RWPE1 (cell line): ENCODE results near the gene SLC16A7.

Source experiments
- CTCF ChIA-PET: fragments of 350-600 bp; sonication (Branson Sonifier 250); formaldehyde crosslinking; extraction: SDS; loops from one replicate; lab custom pipeline; 2021; lab: Yijun Ruan, JAX
- POLR2A ChIA-PET: fragments of 400-600 bp; formaldehyde crosslinking; extraction: SDS; loops from one replicate; lab custom pipeline; 2020; ENCODE audit warnings: antibody characterized with exemption; ENCODE audit not compliant: low non-redundant PET; lab: Yijun Ruan, JAX
- DNase-seq: peaks from one replicate; pipeline ENCODE4 v3.0.0; 2012; ENCODE audit warnings: low spot score
- H3K27ac ChIP-seq: fragments of 450-650 bp; 2 replicates; pipeline ENCODE4 v1.5.1; 2017
- CTCF ChIP-seq: fragments of 450-650 bp; conservative IDR thresholded peaks from 2 replicates; pipeline ENCODE4 v1.5.1; 2017; ENCODE audit warnings: low read depth, mild to moderate bottlenecking

Gene SLC16A7

DNA sequence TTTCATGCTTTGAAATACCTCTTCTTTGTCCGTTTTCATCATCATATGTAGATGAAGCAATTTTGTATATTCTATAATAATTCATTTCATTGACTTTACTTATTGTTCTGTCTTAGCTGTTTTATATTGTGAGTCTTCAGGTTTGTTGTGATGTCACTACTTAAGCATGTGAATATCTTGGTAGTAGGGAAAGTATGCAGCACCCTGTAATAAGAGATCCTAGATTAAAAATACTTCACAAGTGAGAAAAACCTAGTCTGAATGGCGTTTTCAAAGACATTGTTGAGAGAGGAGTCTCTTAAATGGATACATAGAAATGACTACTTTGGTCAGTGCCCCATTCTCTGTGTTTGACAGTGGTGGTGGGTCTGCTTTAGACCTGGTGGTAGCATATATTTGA is 61.4 kb downstream of the SLC16A7 start:
- ChIA-PET CTCF (no interaction called here), POLR2A (no interaction called here)
- no peak for TF ChIP-seq CTCF
- no peak for DNase-seq
- H3K27ac ChIP-seq, result no peak overlapping the region

- no peak for TF ChIP-seq CTCF
- no peak overlapping the region for H3K27ac ChIP-seq
- POLR2A ChIA-PET, result no interaction called here
- no peak for DNase-seq
- CTCF ChIA-PET, result no interaction called here
These were observed 61.9 kb downstream of the SLC16A7 start for GRCh38 chr12:59657711-59658110.

DNA sequence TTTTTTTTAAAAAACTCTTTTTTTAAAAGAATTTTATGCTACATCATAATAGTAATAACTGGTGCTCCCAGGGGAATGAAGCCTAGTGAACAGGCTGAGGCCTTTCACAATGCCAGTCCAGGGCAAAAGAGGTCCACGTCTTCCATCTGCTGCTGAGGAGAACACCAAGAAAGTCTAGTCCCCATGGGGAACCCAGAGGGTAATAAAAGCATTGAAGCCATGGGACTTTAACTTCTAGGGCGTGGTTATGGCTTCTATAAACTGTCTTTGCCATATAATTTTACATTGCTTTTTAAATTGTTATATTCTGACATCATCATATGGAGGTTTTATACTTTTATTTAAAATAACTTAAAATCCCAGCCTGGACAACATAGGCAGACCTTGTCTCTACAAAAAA is 64.3 kb downstream of the SLC16A7 start:
- ChIA-PET POLR2A (no interaction called here), CTCF (no interaction called here)
- DNase-seq, result no peak
- H3K27ac ChIP-seq, result no peak overlapping the region
- TF ChIP-seq CTCF, result no peak

- ChIA-PET CTCF (no interaction called here), POLR2A (no interaction called here)
- no peak for TF ChIP-seq CTCF
- H3K27ac ChIP-seq, result no peak overlapping the region
- DNase-seq, result no peak
These were observed 65.2 kb downstream of the SLC16A7 start for GRCh38 chr12:59660921-59661597.

DNA sequence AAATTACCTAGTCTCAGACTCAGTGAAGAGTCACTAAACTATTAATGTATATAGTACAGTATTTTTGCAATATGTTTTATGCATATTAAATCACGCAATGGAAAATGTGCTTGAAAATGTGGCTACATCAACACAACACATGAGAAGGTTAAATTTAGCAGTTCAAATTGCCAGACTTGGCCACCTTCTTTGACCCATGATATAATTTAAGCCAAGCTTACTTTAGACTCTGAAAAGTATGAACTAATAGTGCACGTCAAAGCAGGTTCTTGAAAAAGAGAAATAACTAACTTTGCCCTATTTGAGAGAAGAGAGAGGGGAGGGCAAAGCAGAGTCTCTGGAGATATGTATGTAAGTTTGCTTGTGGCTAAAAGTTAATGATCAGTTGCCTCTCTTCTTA is 68.7 kb downstream of the SLC16A7 start:
- DNase-seq, result no peak
- no peak for TF ChIP-seq CTCF
- CTCF ChIA-PET, result interaction anchor here (0.6 kb wide), 1 partner anchor 33 kb away, joined by 3 read pairs; no protein-coding TSS in a partner anchor
- no peak overlapping the region for H3K27ac ChIP-seq
- POLR2A ChIA-PET, result no interaction called here

- POLR2A ChIA-PET, result no interaction called here
- CTCF ChIA-PET, result interaction anchor here (0.6 kb wide), 1 partner anchor 107 kb away, joined by 3 read pairs; no protein-coding TSS in a partner anchor
These were observed 69.9 kb downstream of the SLC16A7 start for GRCh38 chr12:59665701-59666100.

More at GRCh38 chr12:59665701-59666100, 69.9 kb downstream of the SLC16A7 start:
- no peak for TF ChIP-seq CTCF
- no peak for DNase-seq
- H3K27ac ChIP-seq, result no peak overlapping the region
